Measurements from ENCODE around the gene MYMX.

Gene MYMX

GRCh38 chr6:44265722-44266233 is 49.1 kb downstream of the MYMX start:
- DNase-seq: no peak

- no peak for DNase-seq
These were observed 49.6 kb downstream of the MYMX start for GRCh38 chr6:44266347-44266746.

GRCh38 chr6:44267252-44267651 is 50.5 kb downstream of the MYMX start:
- DNase-seq: no peak

Measured in NCI-H226 (cell line).